ENCODE results near the gene TUBG2.

The TUBG2 gene

DNA sequence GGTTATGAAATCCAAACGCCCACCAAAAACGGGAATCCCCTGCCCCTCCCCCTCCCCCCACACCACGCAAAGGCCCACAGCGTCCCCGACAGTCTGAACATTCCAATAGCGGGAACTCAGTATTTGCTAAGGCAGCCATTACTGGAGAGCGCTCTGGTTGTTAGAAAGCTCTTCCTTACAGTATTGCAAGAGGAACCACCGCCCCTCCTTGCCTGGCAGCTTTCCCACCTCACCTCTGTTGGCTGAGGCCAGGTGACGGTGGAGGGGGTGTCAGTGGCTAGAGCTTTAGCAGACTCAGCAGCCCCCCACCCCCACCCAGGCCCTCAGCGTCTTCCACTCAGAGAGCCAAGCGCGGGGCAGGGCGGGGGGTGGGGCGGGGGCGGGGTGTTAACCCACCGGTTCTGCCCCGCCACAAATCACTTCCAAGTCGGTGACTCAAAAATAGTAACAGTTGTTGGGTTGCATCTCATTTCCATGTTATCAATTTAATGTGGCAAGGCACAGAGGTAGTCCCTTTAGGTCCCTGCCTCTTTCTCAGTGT is 19.9 kb downstream of the TUBG2 start:
- peaks cover 78% of the 10 kb centered on the region for H3K4me1 Mint-ChIP-seq
- H3K27ac Mint-ChIP-seq = peak overlapping the region; percentile 73
- peak; percentile 43 for ATAC-seq
- H3K9me3 Mint-ChIP-seq = no peaks in the 10 kb centered on the region
- peak overlapping the region; percentile 75 for H3K4me3 Mint-ChIP-seq
- H3K36me3 Mint-ChIP-seq = peaks cover 5% of the 10 kb centered on the region
- peak in 1 of 2 donors; percentile 73 for DNase-seq (ENCODE audit: low spot score in 2 of 2)

DNA sequence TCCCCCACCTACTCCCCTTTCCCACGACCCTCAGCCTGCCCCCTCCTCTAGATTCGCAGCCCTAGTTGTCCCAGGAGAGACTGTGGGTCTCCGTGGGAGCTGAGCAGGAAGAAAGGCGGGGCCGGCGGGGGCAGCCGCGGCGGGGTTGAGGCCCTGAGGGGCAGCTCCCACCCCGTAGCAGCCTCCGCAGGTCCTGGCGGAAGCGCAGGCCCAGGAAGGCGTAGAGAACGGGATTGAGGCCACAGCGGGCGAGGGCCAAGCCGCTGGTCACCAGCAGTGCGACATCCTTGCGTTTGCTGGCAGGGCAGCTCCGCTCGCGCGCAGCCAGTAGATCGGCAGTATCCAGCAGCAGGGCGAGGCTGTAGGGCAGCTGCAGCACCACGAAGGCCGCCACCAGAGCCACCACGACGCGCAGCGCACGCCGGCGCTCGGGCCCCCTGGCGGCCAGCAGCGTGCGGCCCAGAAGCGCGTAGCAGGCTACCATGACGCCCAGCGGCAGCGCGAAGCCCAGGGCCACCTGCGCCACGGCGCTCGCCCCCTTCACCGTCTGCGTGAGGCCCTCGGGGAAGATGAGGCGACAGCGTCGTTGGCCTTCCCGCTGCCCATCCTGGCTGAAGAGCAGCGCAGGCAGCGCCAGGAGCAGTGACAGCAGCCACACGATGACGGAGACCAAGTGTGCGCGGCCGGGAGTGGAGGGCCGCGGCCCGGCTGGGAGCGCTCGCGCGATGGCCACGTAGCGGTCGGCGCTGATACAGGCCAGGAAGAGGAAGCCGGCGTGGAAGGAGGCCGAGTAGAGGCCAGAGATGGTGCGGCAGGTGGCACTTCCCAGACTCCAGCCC is 20.6 kb downstream of the TUBG2 start:
- DNase-seq (ENCODE audit: low spot score in 2 of 2) (peak; percentile 68 to 86), ATAC-seq (peak; percentile 67)
- Mint-ChIP-seq H3K27ac (peak overlapping the region; percentile 73), H3K36me3 (peaks cover 11% of the 10 kb centered on the region), H3K9me3 (no peaks in the 10 kb centered on the region), H3K4me3 (peak overlapping the region; percentile 75), H3K4me1 (peaks cover 77% of the 10 kb centered on the region)

DNA sequence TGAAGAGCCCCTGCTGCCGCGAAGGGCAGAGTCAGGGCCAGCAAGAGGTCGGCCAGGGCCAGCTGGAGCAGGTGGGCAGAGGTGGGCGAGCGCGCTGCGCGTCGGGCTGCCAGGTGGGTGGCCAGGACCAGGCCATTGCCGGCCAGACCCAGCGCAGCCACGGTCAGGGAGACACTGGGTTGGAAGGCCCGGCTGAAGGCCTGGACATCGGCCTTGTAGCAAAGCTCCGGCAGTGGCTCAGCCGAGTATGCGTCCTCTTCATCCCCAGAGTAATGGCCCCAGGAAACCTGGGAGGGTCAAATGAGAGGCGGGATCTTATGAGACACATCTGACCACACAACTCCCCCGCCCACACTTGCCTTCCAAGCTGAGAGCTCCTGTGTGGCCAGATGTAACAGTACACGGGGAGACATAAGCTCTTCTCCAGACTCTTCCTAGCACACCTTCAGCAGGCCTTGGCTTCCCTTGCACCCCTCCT is 21.3 kb downstream of the TUBG2 start:
- peaks cover 74% of the 10 kb centered on the region for H3K4me1 Mint-ChIP-seq
- H3K9me3 Mint-ChIP-seq = no peaks in the 10 kb centered on the region
- ATAC-seq = no peak
- H3K4me3 Mint-ChIP-seq = peak overlapping the region; percentile 75
- H3K27ac Mint-ChIP-seq = no peak overlapping the region
- no peak for DNase-seq (ENCODE audit: low spot score in 2 of 2)
- peaks cover 11% of the 10 kb centered on the region for H3K36me3 Mint-ChIP-seq

DNA sequence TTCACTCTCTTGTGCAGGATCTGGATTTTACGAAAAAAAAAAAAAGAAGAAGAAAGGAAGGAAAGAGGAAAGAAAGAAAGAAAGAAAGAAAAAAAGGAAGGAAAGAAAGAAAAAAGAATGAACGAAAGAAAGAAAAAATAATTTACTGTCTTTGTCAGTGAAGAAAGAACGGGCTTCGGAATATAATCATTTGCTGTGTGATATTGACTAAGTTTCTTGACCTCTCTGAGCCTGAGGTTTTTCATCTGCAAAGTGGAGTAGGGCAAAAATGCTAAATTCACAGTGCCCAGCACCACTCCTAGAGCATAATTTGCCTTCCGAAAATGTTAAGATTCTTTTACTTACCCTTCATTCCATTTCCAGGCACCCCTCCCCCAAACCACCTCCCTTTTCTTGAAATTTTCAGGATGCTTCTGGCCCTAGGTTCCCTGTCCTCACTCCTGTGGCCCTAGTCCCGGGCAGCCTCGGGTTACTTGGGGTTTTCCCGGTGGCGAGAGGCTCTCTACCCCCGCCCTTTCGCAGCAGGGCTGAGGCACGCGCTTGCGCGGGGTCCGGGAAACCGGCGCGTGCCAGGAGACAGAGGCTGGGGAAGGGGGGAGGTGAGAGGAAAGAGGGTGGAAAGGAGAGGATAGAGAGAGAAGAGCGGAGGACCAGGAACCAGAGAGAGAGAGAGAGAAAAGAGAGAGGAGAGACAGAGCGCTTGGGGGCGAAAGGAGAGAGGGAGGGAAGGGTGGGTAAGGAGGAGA is 23.1 kb downstream of the TUBG2 start, which contains the start of gene CNTNAP1:
TSS of gene CNTNAP1 (plus strand) at position 556 of the 746 bp plus-strand sequence. CDS start 299 bp downstream, outside the sequence.
- Mint-ChIP-seq H3K9me3 (no peaks in the 10 kb centered on the region), H3K36me3 (peaks cover 11% of the 10 kb centered on the region), H3K4me1 (peaks cover 69% of the 10 kb centered on the region), H3K27ac (peak within 1 kb of the TSS; percentile 37), H3K4me3 (peak within 1 kb of the TSS; percentile 75)
- ATAC-seq (no peak), DNase-seq (ENCODE audit: low spot score in 2 of 2) (peak in 1 of 2 donors; percentile 61)

DNA sequence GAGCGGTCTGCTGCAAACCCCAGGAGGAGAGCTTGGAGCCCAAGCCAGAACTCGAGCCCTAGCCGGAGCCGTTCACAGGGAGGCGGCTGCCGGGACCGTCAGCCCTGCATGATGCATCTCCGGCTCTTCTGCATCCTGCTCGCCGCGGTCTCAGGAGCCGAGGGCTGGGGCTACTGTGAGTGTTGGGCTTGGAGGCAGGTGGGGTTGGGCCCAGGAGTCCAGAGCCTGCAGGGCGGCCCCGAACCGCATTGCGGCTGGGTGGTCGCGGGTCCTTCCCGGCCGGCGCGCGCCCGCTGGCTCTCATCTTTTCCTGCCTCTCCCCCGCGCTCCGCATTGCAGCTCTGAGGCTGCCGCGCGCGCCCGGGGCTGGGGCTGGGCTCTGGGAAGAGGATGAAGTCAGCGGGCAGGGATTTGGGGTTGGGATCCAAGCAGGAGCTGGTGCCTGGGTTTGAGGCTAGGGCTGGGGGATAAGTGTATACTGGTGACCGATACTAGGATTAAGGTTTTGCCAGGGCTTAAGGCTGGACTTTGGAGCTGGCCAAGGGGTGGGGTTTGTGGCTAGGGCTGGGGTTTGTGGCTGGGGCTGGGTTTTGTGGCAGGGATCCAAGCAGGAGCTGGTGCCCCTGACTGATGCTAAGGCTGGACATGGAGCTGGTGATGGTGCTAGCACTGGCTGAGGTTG is 23.8 kb downstream of the TUBG2 start:
- Mint-ChIP-seq H3K36me3 (peaks cover 11% of the 10 kb centered on the region), H3K4me1 (peaks cover 62% of the 10 kb centered on the region), H3K27ac (no peak overlapping the region), H3K9me3 (no peaks in the 10 kb centered on the region), H3K4me3 (peak overlapping the region; percentile 75)
- DNase-seq (ENCODE audit: low spot score in 2 of 2) (no peak), ATAC-seq (peak; percentile 19)

DNA sequence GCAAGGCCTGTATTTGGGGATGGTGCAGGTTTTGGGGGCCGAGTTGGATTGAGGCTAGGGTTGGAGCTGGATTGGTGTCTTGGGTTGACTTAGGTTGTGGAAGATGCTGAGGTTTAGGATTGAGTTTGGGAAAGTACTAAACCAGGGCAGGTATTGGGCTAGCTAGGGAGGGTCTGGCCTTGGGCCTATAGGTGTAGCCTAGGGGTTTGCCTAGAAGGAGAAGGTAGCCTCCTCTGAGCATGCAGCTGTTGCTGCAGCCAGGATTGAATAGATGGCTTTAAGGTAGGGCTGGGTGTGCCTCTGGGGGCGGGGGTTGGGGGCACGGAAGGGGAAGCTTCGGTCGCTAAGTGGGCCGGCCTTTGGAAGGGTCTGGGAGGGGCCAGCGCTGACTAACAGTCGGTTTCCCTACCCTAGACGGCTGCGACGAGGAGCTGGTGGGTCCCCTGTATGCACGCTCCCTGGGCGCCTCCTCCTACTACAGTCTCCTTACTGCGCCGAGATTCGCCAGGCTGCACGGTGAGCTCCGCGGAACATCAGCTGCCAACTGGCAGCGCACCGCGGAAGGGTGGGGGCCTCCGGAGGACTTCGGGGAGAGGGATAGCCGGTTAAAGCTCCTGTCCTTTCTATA is 24.4 kb downstream of the TUBG2 start:
- H3K4me1 Mint-ChIP-seq = peaks cover 56% of the 10 kb centered on the region
- no peak for DNase-seq (ENCODE audit: low spot score in 2 of 2)
- ATAC-seq = no peak
- no peaks in the 10 kb centered on the region for H3K9me3 Mint-ChIP-seq
- H3K27ac Mint-ChIP-seq = no peak overlapping the region
- H3K4me3 Mint-ChIP-seq = peak overlapping the region; percentile 75
- peaks cover 7% of the 10 kb centered on the region for H3K36me3 Mint-ChIP-seq

DNA sequence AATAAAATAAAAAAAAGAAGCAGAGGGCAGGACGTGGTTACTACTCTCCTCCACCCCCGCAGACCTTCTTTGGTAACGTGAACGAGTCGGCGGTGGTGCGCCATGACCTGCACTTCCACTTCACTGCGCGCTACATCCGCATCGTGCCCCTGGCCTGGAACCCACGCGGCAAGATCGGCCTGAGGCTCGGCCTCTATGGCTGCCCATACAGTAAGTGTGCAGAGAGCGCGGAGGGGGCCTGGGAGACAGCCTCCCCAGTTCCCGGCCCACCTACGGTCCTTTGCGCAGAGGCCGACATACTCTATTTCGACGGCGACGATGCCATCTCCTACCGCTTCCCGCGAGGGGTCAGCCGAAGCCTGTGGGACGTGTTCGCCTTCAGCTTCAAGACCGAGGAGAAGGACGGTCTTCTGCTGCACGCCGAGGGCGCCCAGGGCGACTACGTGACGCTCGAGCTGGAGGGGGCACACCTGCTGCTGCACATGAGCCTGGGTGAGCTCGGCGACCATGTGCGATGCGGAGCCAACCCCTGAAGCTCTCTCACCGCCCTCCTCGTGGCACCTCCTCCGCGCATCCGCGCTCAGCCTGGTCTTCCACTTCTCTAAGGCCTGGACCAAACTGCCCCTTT is 26.0 kb downstream of the TUBG2 start:
- ATAC-seq (no peak), DNase-seq (ENCODE audit: low spot score in 2 of 2) (no peak)
- peak overlapping the region; percentile 75 for H3K4me3 Mint-ChIP-seq
- H3K36me3 Mint-ChIP-seq = peaks cover 6% of the 10 kb centered on the region
- H3K9me3 Mint-ChIP-seq = no peaks in the 10 kb centered on the region
- H3K4me1 Mint-ChIP-seq = peaks cover 41% of the 10 kb centered on the region
- H3K27ac Mint-ChIP-seq = no peak overlapping the region

DNA sequence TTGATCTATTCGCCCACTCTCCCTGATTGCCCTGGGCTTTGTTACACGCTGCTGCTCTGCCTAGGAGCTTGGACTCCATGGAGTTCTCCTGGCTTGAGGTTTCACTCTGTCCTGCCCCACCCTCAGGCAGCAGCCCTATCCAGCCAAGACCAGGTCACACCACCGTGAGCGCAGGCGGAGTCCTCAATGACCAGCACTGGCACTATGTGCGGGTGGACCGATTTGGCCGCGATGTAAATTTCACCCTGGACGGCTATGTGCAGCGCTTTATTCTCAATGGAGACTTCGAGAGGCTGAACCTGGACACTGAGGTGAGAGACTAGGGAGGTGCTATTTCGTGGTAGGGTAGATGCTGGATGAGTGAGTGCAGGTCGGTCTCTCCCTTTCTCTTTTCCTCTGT is 26.7 kb downstream of the TUBG2 start:
- H3K4me3 Mint-ChIP-seq = no peak overlapping the region
- peaks cover 35% of the 10 kb centered on the region for H3K4me1 Mint-ChIP-seq
- DNase-seq (ENCODE audit: low spot score in 2 of 2) = no peak
- no peak overlapping the region for H3K27ac Mint-ChIP-seq
- no peak for ATAC-seq
- H3K9me3 Mint-ChIP-seq = no peaks in the 10 kb centered on the region
- peaks cover 6% of the 10 kb centered on the region for H3K36me3 Mint-ChIP-seq

DNA sequence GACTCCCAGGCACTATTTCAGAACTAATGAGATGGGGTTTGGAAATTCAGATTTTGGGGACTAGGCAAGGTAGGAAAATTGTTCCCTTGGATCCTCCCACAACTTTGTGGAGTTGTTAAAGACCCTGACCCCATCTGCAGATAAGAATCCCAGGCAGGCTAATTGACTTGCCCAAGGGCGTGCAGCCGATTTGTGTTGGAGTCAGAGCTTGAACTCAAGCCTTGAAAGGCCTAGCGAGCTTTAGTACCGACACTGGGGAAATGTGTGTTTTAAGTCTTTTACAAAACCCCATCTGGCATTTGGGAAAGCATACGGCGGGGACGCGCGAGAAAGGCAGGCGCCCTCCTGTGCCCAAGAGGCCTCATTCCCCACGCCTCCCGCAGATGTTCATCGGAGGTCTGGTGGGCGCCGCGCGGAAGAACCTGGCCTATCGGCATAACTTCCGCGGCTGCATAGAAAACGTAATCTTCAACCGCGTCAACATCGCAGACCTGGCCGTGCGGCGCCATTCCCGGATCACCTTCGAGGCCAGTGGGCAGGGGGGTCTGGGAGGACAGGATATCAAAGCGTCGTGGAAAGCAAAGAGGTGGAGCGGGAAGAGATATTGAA is 27.5 kb downstream of the TUBG2 start:
- Mint-ChIP-seq H3K4me3 (no peak overlapping the region), H3K4me1 (peaks cover 27% of the 10 kb centered on the region), H3K27ac (no peak overlapping the region), H3K36me3 (peaks cover 6% of the 10 kb centered on the region), H3K9me3 (no peaks in the 10 kb centered on the region)
- DNase-seq (ENCODE audit: low spot score in 2 of 2) (no peak), ATAC-seq (no peak)

DNA sequence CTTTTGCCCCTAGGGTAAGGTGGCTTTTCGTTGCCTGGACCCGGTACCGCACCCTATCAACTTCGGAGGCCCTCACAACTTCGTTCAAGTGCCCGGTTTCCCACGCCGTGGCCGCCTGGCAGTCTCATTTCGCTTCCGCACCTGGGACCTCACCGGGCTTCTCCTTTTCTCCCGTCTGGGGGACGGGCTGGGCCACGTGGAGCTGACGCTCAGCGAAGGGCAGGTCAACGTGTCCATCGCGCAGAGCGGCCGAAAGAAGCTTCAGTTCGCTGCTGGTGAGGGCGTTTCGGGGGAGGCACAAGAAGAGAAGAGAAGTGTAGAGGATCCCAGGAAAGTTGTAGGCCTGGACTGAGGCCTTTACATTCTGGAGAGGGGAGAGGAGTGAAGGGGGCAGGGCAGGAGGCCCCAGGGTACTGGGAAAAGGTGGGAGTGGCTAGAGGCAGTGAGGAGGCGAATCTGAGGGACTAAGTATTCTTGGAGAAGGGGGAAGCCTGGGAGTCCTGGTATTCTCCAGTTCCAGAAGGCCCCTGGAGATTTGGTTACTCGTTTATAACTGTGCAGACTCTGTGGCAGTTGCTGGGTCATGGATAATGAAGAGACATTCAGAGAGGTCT is 28.7 kb downstream of the TUBG2 start:
- no peak overlapping the region for H3K4me3 Mint-ChIP-seq
- peaks cover 15% of the 10 kb centered on the region for H3K4me1 Mint-ChIP-seq
- no peaks in the 10 kb centered on the region for H3K9me3 Mint-ChIP-seq
- H3K27ac Mint-ChIP-seq = no peak overlapping the region
- DNase-seq (ENCODE audit: low spot score in 2 of 2) (no peak), ATAC-seq (no peak)
- H3K36me3 Mint-ChIP-seq = peaks cover 6% of the 10 kb centered on the region

DNA sequence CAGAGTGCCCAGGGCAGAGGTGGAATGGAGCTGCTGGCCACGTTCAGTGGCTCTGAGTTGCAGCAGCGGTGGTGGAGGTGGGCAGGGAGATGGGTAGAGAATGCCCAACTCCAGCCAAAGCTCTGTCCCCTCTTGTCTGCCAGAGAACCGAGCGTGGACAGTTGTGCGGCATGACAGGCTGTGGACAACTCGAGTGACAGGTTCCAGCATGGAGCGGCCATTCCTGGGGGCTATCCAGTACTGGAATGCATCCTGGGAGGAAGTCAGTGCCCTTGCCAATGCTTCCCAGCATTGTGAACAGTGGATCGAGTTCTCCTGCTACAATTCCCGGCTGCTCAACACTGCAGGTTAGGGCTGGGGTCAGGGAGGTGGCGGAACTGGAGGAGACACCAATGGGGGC is 31.5 kb downstream of the TUBG2 start:
- ATAC-seq = no peak
- H3K9me3 Mint-ChIP-seq = no peaks in the 10 kb centered on the region
- H3K27ac Mint-ChIP-seq = no peak overlapping the region
- H3K4me3 Mint-ChIP-seq = no peak overlapping the region
- DNase-seq (ENCODE audit: low spot score in 2 of 2) = no peak
- H3K36me3 Mint-ChIP-seq = no peaks in the 10 kb centered on the region
- H3K4me1 Mint-ChIP-seq = no peaks in the 10 kb centered on the region

DNA sequence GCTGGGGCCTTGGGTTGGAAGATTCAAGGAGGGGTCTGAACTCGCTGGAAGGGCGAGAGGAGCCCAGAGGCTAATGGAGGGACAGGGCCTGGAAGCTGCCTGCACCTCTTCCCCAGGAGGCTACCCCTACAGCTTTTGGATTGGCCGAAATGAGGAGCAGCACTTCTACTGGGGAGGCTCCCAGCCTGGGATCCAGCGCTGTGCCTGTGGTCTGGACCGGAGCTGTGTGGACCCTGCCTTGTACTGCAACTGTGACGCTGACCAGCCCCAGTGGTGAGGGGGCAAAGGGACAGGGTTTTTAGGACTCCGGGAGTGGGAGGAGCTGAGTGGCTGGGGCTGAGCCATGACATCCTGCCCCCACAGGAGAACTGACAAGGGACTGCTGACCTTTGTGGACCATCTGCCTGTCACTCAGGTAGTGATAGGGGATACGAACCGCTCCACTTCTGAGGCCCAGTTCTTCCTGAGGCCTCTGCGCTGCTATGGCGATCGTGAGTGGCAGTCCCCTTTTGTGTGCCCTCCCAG is 32.0 kb downstream of the TUBG2 start:
- no peaks in the 10 kb centered on the region for H3K9me3 Mint-ChIP-seq
- peak overlapping the region; percentile 52 for H3K27ac Mint-ChIP-seq
- H3K36me3 Mint-ChIP-seq = no peaks in the 10 kb centered on the region
- H3K4me3 Mint-ChIP-seq = no peak overlapping the region
- H3K4me1 Mint-ChIP-seq = no peaks in the 10 kb centered on the region
- peak; percentile 17 for ATAC-seq
- DNase-seq (ENCODE audit: low spot score in 2 of 2) = no peak

DNA sequence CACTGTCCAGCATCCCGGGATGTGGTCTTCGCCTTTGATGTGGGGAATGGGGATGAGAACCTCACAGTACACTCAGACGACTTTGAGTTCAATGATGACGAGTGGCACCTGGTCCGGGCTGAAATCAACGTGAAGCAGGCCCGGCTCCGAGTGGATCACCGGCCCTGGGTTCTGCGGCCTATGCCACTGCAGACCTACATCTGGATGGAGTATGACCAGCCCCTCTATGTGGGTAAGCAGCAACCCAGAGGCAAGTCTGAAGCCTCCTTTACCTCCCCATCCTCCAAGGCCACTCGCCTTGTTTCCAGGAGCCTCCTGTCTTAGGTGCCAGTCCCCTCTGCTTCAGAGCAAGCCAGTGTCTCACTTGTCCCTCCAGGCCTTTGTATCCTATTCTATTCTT is 33.4 kb downstream of the TUBG2 start:
- no peaks in the 10 kb centered on the region for H3K4me1 Mint-ChIP-seq
- H3K36me3 Mint-ChIP-seq = no peaks in the 10 kb centered on the region
- no peaks in the 10 kb centered on the region for H3K9me3 Mint-ChIP-seq
- no peak overlapping the region for H3K27ac Mint-ChIP-seq
- ATAC-seq (no peak), DNase-seq (ENCODE audit: low spot score in 2 of 2) (no peak)
- H3K4me3 Mint-ChIP-seq = no peak overlapping the region

Measured in stimulated activated effector memory CD8-positive, alpha-beta T cell treated with anti-CD3 and anti-CD28 coated beads, Interleukin-12 subunit alpha, Interleukin-12 subunit beta, amount 100 ng/mL, for 72 hours (primary cell).